Neuronal stem cell (in vitro differentiated cells): ENCODE data around the gene EVI5.

Experiments used
- DNase-seq: peaks from one replicate; pipeline ENCODE4 v3.0.0-alpha.2; 2013; ENCODE audit warnings: low spot score
- H2AFZ ChIP-seq: one replicate; pipeline ENCODE4 v1.6.1; 2013; ENCODE audit warnings: mild to moderate bottlenecking, low read length, inconsistent platforms
- H2AK5ac ChIP-seq: 2 replicates; pipeline ENCODE4 v1.6.1; 2013; ENCODE audit warnings: low read depth, mild to moderate bottlenecking, inconsistent platforms, low read length, moderate library complexity, mixed read lengths
- H2BK120ac ChIP-seq: 2 replicates; pipeline ENCODE4 v1.6.1; 2013; ENCODE audit warnings: low read depth, mild to moderate bottlenecking, inconsistent platforms, low read length, moderate library complexity, mixed read lengths
- H2BK12ac ChIP-seq: one replicate; pipeline ENCODE4 v1.6.1; 2013; ENCODE audit warnings: low read length, inconsistent platforms
- H2BK15ac ChIP-seq: 2 replicates; pipeline ENCODE4 v1.6.1; 2013; ENCODE audit warnings: mild to moderate bottlenecking, low read length, inconsistent platforms, mixed read lengths
- H2BK5ac ChIP-seq: one replicate; pipeline ENCODE4 v1.6.1; 2013; ENCODE audit warnings: inconsistent platforms, mild to moderate bottlenecking, low read length, moderate library complexity
- H3K14ac ChIP-seq: one replicate; pipeline ENCODE4 v1.6.1; 2013; ENCODE audit warnings: low read length, inconsistent platforms
- H3K18ac ChIP-seq: 2 replicates; pipeline ENCODE4 v1.6.1; 2013; ENCODE audit warnings: low read length, inconsistent platforms
- H3K23ac ChIP-seq: 2 replicates; pipeline ENCODE4 v1.6.1; 2013; ENCODE audit warnings: low read depth, mild to moderate bottlenecking, mixed read lengths, low read length, inconsistent platforms; ENCODE audit not compliant: poor library complexity
- H3K27ac ChIP-seq: replicated peaks from 3 replicates; pipeline ENCODE4 v1.5.1; 2013; ENCODE audit warnings: low read length, inconsistent platforms
- H3K27me3 ChIP-seq, 3 experiments: 2 replicates each; pipeline ENCODE4 v1.6.1; 2013; ENCODE audit warnings: low read length in 3 of 3, mild to moderate bottlenecking in 2 of 3, inconsistent platforms in 1 of 3, low read depth in 1 of 3, mixed read lengths in 1 of 3, moderate library complexity in 1 of 3; ENCODE audit not compliant: control insufficient read depth in 3 of 3, insufficient read depth in 3 of 3
- H3K36me3 ChIP-seq, 2 donors: replicated peaks in 1 of 2; 2 replicates each; pipeline ENCODE4 v1.6.1; 2013; ENCODE audit warnings: low read length in 2 of 2; ENCODE audit not compliant: control insufficient read depth in 2 of 2, insufficient read depth in 2 of 2
- H3K4ac ChIP-seq: 2 replicates; pipeline ENCODE4 v1.6.1; 2013; ENCODE audit warnings: inconsistent platforms, mild to moderate bottlenecking, low read length, moderate library complexity
- H3K4me1 ChIP-seq, 2 donors: 1 replicate in 1 of 2; 2 replicates in 1 of 2; pipeline ENCODE4 v1.6.1; 2013; ENCODE audit warnings: low read length in 2 of 2, low read depth in 1 of 2; ENCODE audit not compliant: control insufficient read depth in 2 of 2, insufficient read depth in 1 of 2
- H3K4me2 ChIP-seq: one replicate; pipeline ENCODE4 v1.6.1; 2013; ENCODE audit warnings: mild to moderate bottlenecking, low read length, inconsistent platforms; ENCODE audit not compliant: insufficient read depth, poor library complexity, severe bottlenecking
- H3K4me3 ChIP-seq, 2 donors: 2 replicates each; pipeline ENCODE4 v1.5.1; 2013; ENCODE audit warnings: low read length in 2 of 2, mild to moderate bottlenecking in 2 of 2, inconsistent platforms in 1 of 2, moderate library complexity in 1 of 2
- H3K79me1 ChIP-seq: one replicate; pipeline ENCODE4 v1.6.1; 2013; ENCODE audit warnings: low read depth, mild to moderate bottlenecking, inconsistent platforms, low read length, moderate library complexity
- H3K9ac ChIP-seq: one replicate; pipeline ENCODE4 v1.6.1; 2013; ENCODE audit warnings: mild to moderate bottlenecking, low read depth, low read length, inconsistent platforms; ENCODE audit not compliant: poor library complexity
- H3K9me3 ChIP-seq, 2 donors: replicated peaks in 1 of 2; 2 replicates each; pipeline versions ENCODE3 to v1.6.1; 2013; ENCODE audit warnings: low read length in 2 of 2, mild to moderate bottlenecking in 2 of 2, inconsistent platforms in 1 of 2, low read depth in 1 of 2, mixed read lengths in 1 of 2, moderate library complexity in 1 of 2; ENCODE audit not compliant: control insufficient read depth in 2 of 2, insufficient read depth in 1 of 2
- H4K8ac ChIP-seq: one replicate; pipeline ENCODE4 v1.6.1; 2013; ENCODE audit warnings: low read depth, mild to moderate bottlenecking, inconsistent platforms, low read length, moderate library complexity
- H4K91ac ChIP-seq: one replicate; pipeline ENCODE4 v1.6.1; 2013; ENCODE audit warnings: low read length, low read depth, mild to moderate bottlenecking, inconsistent platforms; ENCODE audit not compliant: poor library complexity
- WGBS, 2 donors: extraction: QIAGEN DNeasy Blood & Tissue Kit; methylation state at CpG; one replicate each; pipeline ENCODE4 v1.1.7; 2013; ENCODE audit warnings: missing lambda C conversion rate in 2 of 2, mixed read lengths in 1 of 2; ENCODE audit not compliant: insufficient read length in 2 of 2, insufficient replicate concordance in 1 of 2; ENCODE audit errors: extremely low coverage in 2 of 2; 5-methylcytosine and 5-hydroxymethylcytosine counted together

Gene EVI5

DNA sequence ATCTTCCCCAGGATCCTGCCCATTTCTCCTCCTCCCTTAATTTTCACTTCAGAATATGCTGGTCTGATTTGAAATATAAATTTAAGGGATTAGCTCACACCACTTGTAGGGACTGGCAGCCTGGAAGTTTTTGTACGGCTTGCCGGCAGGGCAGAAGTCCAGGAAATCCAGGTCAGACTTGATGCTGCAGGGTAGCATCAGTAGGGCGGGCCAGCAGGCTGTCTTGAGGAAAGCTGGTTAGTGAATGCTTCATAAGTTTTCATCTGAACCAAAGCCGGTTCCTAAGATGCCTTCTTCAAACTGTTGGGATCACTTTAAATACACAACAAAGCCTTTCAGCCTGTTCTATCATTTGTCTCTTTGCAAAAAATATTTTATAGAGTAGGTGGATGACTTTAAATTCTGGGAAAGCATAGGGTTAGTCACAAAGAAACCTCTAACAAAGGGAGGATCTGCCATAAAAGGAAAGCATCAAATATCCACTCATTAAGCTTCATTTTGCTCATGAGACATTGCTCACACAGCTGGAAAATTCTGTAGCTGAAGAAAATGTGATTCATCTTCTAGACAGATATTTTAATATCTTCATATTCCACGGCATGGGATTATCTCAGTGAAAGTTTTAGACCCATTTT is 207.5 kb downstream of the EVI5 start:
- Histone ChIP-seq H3K27me3 (no peaks in the 10 kb centered on the region), H3K18ac (no peak overlapping the region), H3K4me2 (no peak overlapping the region), H3K27ac (no peak overlapping the region), H3K9ac (no peak overlapping the region), H2AFZ (no peak overlapping the region), H3K4me3 (no peak overlapping the region), H3K14ac (no peak overlapping the region), H3K4me1 (peaks cover 0 to 5% of the 10 kb centered on the region in 2 donors), H3K36me3 (no peaks in the 10 kb centered on the region), H4K91ac (no peak overlapping the region), H3K4ac (no peak overlapping the region), H2BK12ac (no peak overlapping the region), H2BK120ac (no peak overlapping the region), H4K8ac (no peak overlapping the region), H2AK5ac (no peak overlapping the region), H3K79me1 (no peaks in the 10 kb centered on the region), H2BK5ac (no peak overlapping the region), H3K9me3 (no peaks in the 10 kb centered on the region), H3K23ac (no peak overlapping the region), H2BK15ac (no peak overlapping the region)
- peak; percentile 6 for DNase-seq
- no CpG with 5 or more reads among the region's 5 CpGs for WGBS, 2 donors

DNA sequence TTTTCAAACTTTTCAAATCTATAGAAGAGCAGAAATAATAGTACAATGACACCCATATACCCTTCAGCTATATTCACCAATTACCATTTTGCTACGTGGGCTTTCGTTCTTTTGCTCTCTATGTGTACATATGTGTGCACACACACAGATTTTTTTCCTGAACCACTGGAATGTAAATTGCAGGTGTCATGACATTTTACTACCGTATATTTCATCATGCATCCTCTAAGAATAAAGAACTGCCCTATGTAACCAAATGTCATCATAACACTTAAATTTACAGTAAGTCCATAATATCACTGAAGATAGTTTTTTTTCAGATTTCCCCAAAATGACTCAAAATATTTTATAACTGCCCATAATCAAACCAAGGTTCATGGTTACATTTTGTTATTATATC is 209.8 kb downstream of the EVI5 start:
- no peak overlapping the region for H4K91ac ChIP-seq
- H2BK120ac ChIP-seq = no peak overlapping the region
- peaks cover 0 to 5% of the 10 kb centered on the region in 2 donors for H3K4me1 ChIP-seq
- no peak overlapping the region for H2BK15ac ChIP-seq
- no peaks in the 10 kb centered on the region for H3K27me3 ChIP-seq
- H3K4me3 ChIP-seq = no peak overlapping the region
- H3K14ac ChIP-seq = no peak overlapping the region
- H3K79me1 ChIP-seq = no peaks in the 10 kb centered on the region
- H3K9me3 ChIP-seq = no peaks in the 10 kb centered on the region
- no CpG with 5 or more reads among the region's 3 CpGs for WGBS, 2 donors
- DNase-seq = no peak
- H3K18ac ChIP-seq = no peak overlapping the region
- H4K8ac ChIP-seq = no peak overlapping the region
- H2BK12ac ChIP-seq = no peak overlapping the region
- H2AK5ac ChIP-seq = no peak overlapping the region
- no peak overlapping the region for H3K27ac ChIP-seq
- no peak overlapping the region for H3K23ac ChIP-seq
- no peak overlapping the region for H2BK5ac ChIP-seq
- no peaks in the 10 kb centered on the region for H3K36me3 ChIP-seq
- no peak overlapping the region for H3K4me2 ChIP-seq
- no peak overlapping the region for H2AFZ ChIP-seq
- no peak overlapping the region for H3K9ac ChIP-seq
- no peak overlapping the region for H3K4ac ChIP-seq

DNA sequence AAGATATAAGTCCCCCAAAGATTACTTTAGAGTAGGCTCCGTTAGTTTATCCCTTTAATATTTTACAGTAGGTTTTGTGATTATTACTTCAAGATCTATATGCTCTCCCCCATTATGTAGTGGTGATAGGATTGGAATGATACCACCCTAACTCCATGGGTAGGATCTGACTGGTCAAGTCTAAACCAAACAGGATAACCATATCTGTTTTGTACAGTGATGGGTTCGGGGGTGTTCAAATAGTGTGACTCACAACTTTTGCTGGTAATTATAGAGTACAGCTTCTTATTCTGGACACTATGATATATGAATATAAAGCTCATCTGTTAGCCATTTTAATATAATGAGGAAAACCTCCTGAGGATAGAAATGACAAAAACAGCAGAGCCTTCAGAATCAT is 212.4 kb downstream of the EVI5 start:
- Histone ChIP-seq H4K8ac (no peak overlapping the region), H3K27ac (no peak overlapping the region), H3K9ac (no peak overlapping the region), H2BK120ac (no peak overlapping the region), H2BK12ac (no peak overlapping the region), H3K9me3 (no peaks in the 10 kb centered on the region), H2AFZ (no peak overlapping the region), H3K79me1 (no peaks in the 10 kb centered on the region), H2AK5ac (no peak overlapping the region), H3K27me3 (no peaks in the 10 kb centered on the region), H3K14ac (no peak overlapping the region), H3K36me3 (no peaks in the 10 kb centered on the region), H3K18ac (no peak overlapping the region), H2BK5ac (no peak overlapping the region), H4K91ac (no peak overlapping the region), H3K4ac (no peak overlapping the region), H3K4me3 (no peak overlapping the region), H3K4me2 (no peak overlapping the region), H3K23ac (no peak overlapping the region), H2BK15ac (no peak overlapping the region), H3K4me1 (peaks cover 0 to 5% of the 10 kb centered on the region in 2 donors)
- no peak for DNase-seq
- WGBS, 2 donors = no CpG with 5 or more reads among the region's 2 CpGs

DNA sequence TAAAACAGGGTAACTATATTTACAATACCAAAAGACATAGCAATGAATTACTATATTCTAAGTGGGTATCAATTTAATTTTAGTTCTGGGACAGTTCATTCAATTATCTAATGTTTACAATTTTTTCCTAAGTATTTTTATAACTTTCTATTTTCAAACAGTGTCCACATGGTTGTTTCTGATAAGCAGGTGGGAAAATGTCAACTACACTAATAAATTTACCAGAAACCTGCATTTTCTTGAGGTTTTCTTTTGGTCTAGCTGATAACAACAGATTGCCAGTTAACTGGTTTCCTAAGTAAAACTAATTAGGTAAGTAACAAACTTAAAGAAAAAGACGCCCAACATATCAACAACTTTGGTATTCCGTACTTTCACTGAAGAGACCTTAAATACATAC is 213.3 kb downstream of the EVI5 start:
- no peak overlapping the region for H2AFZ ChIP-seq
- H3K4ac ChIP-seq = no peak overlapping the region
- no peak overlapping the region for H3K4me3 ChIP-seq
- H3K27me3 ChIP-seq = no peaks in the 10 kb centered on the region
- H2BK15ac ChIP-seq = no peak overlapping the region
- DNase-seq = no peak
- H3K9me3 ChIP-seq = no peaks in the 10 kb centered on the region
- no peaks in the 10 kb centered on the region for H3K4me1 ChIP-seq
- no peak overlapping the region for H4K91ac ChIP-seq
- WGBS, 2 donors = no CpG with 5 or more reads among the region's 2 CpGs
- H3K4me2 ChIP-seq = no peak overlapping the region
- H3K23ac ChIP-seq = no peak overlapping the region
- no peak overlapping the region for H2AK5ac ChIP-seq
- no peaks in the 10 kb centered on the region for H3K79me1 ChIP-seq
- no peak overlapping the region for H3K14ac ChIP-seq
- no peak overlapping the region for H2BK120ac ChIP-seq
- no peak overlapping the region for H2BK5ac ChIP-seq
- H3K36me3 ChIP-seq = no peaks in the 10 kb centered on the region
- H3K18ac ChIP-seq = no peak overlapping the region
- H3K9ac ChIP-seq = no peak overlapping the region
- no peak overlapping the region for H3K27ac ChIP-seq
- no peak overlapping the region for H4K8ac ChIP-seq
- H2BK12ac ChIP-seq = no peak overlapping the region
